ENCODE measurements around the gene MARK1. TPM values are rescaled to one million over a fixed set of nuclear protein-coding genes. Genes with fewer than 3 reads are reported as not detected.

Gene MARK1
- total and polyA plus RNA-seq, 10 of the 15 experiments (the other 5 are each of a cell fraction or from before 2014, with no cell fraction given) = 0.02 to 0.67 (median 0.12) TPM; not detected in 6

GRCh38 chr1:220573836-220574235 lies 45.9 kb downstream of the MARK1 start:
- DNase-seq (ENCODE audit: low read depth, low spot score) (no peak), ATAC-seq (no peak), FAIRE-seq (no peak)
- Histone ChIP-seq H3K4me1 (ENCODE audit: control insufficient read depth, insufficient read depth, low read length) (no peaks in the 10 kb centered on the region), H3K4me3 (no peak overlapping the region), H3K27me3 (replicated peaks in 1 of 2; ENCODE audit: control insufficient read depth in 2 of 2, insufficient read depth in 2 of 2, low read length in 1 of 2) (no peaks in the 10 kb centered on the region), H3K9me3 (replicated peaks; ENCODE audit: control insufficient read depth, insufficient read depth, low read length) (no peaks in the 10 kb centered on the region; the same call in 1 of the 3 replicates), H2AFZ (ENCODE audit: control insufficient read depth, low read depth, low read length) (no peak overlapping the region), H3K79me2 (ENCODE audit: control insufficient read depth, insufficient read depth, low read length) (no peaks in the 10 kb centered on the region), H4K20me1 (ENCODE audit: control insufficient read depth, insufficient read depth) (no peaks in the 10 kb centered on the region), H3K4me2 (ENCODE audit: control insufficient read depth, insufficient read depth) (no peak overlapping the region), H3K9ac (ENCODE audit: control insufficient read depth, insufficient read depth, low read length) (no peak overlapping the region), H3K36me3 (ENCODE audit: control insufficient read depth in 2 of 2, insufficient read depth in 2 of 2, low read length in 1 of 2) (no peaks in the 10 kb centered on the region), H3K27ac (ENCODE audit: control insufficient read depth, insufficient read depth) (no peak overlapping the region)
- ChIA-PET RAD21 (ENCODE audit: unreplicated experiment) (no interaction called here), CTCF (no interaction called here), POLR2A (no interaction called here), SMC1A (ENCODE audit: uncharacterized antibody, unreplicated experiment) (no interaction called here)
- intact Hi-C loops (cut with micrococcal nuclease; ENCODE audit: unreplicated experiment) = no loop called here
- in situ Hi-C loops (cut with MboI) = no loop called here
- no TSS peak for BruUV-seq (replicated peaks)
- TF ChIP-seq TARDBP (IDR thresholded peaks at IDR 0.05; ENCODE audit: borderline replicate concordance) = no peak
- TF ChIP-seq FOXM1 (IDR thresholded peaks at IDR 0.05; ENCODE audit: low read depth, low read length) = no peak
- TF ChIP-seq SKIL (IDR thresholded peaks at IDR 0.05; ENCODE audit: low read depth, poor library complexity, severe bottlenecking) = no peak
- TF ChIP-seq FOXK2 (IDR thresholded peaks at IDR 0.05) = no peak
- no peak for TF ChIP-seq KAT2A (conservative IDR thresholded peaks at IDR 0.05; ENCODE audit: control insufficient read depth, low read depth, low read length)
- TF ChIP-seq SREBF2 (IDR thresholded peaks at IDR 0.05; ENCODE audit: low read length) = no peak
- TF ChIP-seq SPI1 (IDR thresholded peaks at IDR 0.05; ENCODE audit: borderline replicate concordance, insufficient read depth, low read depth, low read length) = no peak
- no peak for TF ChIP-seq ZBTB33 (IDR thresholded peaks at IDR 0.05)
- no peak for TF ChIP-seq HDAC6 (IDR thresholded peaks at IDR 0.05; ENCODE audit: unreplicated experiment)
- TF ChIP-seq POLR2A (IDR thresholded peaks at IDR 0.05; ENCODE audit: low read depth, low read length) = no peak
- no peak for TF ChIP-seq ZZZ3 (IDR thresholded peaks at IDR 0.05; ENCODE audit: control insufficient read depth, insufficient read length, low read depth)
- no peak for TF ChIP-seq NBN (IDR thresholded peaks at IDR 0.05)
- TF ChIP-seq ZNF24 (IDR thresholded peaks at IDR 0.05) = no peak

Data from GM12878 (cell line).